NCI-H460 (cell line): Measurements from ENCODE around the gene PRDM16. TPM values are rescaled to one million over a fixed set of nuclear protein-coding genes. Genes with fewer than 3 reads are reported as not detected.

Source experiments
- DNase-seq: peaks from one replicate; pipeline ENCODE4 v3.0.0-alpha.2; 2016; ENCODE audit warnings: low read depth; ENCODE audit errors: extremely low read depth
- total RNA-seq: library from RNA; depleted of rRNA; stranded (reverse); fragments of >200 nt; shearing (Covaris generic); gene quantifications from 2 replicates; pipeline ENCODE4 v1.2.3, GENCODE V29; 2014

Gene PRDM16
- total RNA-seq, 1 experiment from 2014 or later: 2.2 TPM

GRCh38 chr1:3135744-3136455, 66.9 kb downstream of the PRDM16 start:
- DNase-seq: no peak

- no peak for DNase-seq
Measured at GRCh38 chr1:3136532-3136931, 67.5 kb downstream of the PRDM16 start.

DNA sequence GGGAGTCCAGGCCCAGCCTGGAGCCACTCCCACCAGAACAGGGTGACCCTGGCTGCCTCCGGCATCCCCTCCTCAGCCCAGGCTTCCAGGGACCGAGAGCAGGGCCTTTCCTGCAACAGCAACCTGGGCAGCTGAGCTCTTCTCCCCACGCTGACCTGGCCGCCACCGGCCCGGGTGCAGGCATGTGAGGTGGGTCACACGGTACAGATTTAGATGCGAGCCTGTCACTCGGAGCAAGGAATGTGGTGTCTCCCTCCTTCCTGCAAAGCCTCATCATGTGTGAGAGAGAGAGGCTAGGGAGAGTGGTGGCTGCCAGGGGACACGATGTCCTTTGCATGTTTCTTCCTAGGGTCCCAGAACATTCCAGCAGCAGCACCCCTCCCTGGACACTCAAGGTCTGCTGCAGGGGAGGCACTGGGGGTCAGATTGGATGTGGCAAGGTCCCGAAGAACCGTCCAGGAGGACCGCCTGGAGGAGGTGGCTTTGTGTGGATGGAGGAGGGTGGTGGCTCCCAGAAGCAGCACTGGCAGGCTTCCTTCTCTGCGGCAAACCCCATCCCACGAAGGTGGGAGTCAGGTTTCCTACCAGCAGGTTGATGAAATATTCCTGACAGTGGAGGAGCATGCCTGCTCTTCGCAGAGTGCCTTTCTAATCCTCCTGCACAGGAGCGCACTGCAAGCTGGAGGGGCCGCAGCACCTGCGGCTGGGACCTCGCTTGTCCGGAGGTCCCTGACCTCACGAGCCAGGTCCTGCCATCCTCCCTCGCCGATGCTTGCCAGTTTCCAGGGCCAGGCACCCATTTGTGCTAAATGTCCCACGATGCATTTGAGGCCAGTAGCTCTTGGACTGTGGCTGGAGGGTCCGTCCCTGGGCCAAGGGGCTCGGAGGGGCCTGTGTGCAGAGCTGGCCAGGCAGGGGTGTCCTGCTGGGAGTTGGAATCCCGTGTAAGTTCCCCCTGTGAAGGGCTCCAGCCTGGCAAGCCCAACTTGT, 68.4 kb downstream of the PRDM16 start:
- DNase-seq: no peak

- no peak for DNase-seq
Measured at GRCh38 chr1:3138623-3139151, 69.7 kb downstream of the PRDM16 start.

GRCh38 chr1:3139451-3139852, 70.4 kb downstream of the PRDM16 start:
- DNase-seq: no peak

DNA sequence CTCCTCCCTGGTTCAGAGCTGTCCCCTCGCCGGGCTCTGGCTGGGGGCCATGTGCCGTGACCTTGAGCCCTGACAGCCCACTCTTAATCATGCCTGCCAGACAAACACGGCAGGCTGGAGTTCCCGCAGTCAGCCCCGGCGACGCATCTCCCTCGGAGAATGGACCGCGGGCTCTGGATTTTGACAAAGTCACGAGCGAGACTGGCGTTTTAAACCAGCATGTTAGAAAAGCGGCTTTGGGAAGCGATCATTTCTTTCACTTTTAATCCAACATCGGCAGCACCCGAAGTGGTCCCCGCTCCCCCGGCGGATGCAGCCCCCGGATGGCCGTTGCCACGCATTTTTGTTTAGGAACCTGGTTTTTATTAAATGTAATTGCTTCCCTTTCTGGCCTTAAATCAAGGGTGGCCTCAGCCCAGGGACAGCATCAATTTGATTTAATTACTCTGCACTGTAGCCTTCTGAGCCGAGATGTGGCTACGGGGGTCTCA, 70.9 kb downstream of the PRDM16 start:
- DNase-seq: no peak

DNA sequence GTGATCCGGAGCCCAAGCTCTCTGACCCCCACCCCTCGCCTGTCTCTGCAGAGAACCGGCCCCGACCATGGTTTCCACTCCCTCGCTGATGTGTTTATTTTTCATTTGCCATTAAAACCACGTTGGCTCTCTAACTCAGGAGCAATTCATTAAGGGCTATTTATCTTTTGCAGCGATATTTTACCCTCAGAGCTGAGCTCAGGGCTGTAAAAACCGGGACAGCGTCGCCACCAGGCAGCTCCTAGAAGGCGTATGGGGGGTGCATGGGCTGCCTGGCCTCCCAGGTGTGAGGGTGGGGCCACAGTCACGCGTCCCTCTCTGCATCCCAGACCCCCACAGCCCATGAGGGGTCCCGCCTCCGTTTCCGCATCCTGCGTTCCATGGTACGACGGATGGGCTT, 71.4 kb downstream of the PRDM16 start:
- DNase-seq: no peak

DNA sequence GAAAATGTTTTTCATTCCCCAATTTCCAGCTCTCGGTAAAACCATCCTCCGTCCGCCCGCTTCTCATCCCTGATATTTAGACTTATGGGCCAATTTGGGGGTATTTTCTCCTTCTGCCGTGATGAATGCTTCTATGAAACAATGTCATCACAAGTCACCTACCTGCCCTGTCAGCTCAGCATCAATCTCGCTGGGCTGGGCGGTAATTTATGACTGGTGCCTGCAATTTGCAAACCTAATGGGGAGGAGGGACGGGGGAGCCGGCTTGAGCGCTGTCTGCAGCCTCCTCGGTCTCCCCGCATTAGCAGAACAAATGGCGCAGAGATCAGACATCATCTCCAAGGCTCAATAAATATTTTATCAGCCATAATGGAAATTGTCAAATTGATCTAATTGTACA, 72.1 kb downstream of the PRDM16 start:
- no peak for DNase-seq

DNA sequence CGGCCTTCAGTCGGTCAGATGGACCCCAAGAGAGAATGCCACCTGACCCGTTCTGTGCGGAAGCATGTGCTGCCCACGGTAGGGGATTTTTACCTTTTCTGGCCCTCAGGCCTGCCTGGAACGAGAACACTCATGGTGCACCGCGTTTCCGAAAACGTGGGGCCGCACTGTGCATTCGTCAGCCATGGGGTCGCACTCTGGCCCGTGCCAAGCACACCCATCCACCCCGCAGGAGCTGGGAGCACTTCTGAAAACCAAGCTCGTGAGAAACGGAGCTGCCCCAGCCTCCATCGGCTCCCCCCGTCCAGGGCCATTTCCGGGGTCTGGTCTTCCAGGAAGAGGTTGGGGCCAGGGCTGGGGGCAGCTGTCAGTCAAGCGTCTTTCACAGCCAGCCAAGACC, 72.8 kb downstream of the PRDM16 start:
- DNase-seq: no peak

DNA sequence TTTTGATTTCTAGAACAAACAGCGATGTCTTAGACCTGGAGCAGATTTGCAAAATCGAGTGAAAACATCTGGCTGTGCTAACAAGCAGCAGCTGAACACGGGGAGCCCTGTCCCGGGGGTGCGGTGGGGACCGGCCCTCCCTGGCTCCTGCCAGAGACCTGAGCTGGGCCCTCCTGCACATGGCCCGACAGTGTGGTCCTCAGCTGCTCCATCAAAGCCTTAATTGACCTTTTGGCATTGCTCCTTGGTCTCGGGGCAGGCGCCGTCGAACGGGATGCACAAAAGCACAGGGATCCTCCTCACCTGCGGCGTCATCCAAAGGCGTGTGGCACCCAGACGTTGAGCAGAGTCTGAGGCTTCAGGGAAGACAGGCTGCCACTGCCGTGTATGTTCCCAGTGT, 73.2 kb downstream of the PRDM16 start:
- DNase-seq: no peak

GRCh38 chr1:3142751-3143150, 73.7 kb downstream of the PRDM16 start:
- no peak for DNase-seq

- no peak for DNase-seq
Measured at GRCh38 chr1:3145532-3146325, 76.7 kb downstream of the PRDM16 start.

DNA sequence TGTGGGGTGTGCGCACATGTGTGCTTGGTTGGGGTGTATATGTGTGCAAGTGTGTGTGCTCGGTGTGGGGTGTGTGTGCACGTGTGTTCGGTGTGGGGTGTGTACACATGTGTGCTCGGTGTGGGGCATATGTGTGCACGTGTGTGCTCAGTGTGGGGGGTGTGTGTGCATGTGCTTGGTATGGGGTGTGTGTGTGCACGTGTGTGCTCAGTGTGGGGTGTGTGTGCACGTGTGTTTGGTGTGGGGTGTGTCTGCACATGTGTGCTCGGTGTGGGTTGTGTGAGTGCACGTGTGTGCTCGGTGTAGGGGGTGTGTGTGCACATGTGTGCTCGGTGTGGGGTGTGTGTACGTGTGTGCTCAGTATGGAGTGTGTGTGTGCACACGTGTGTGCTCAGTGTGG, 77.5 kb downstream of the PRDM16 start:
- DNase-seq: no peak

DNA sequence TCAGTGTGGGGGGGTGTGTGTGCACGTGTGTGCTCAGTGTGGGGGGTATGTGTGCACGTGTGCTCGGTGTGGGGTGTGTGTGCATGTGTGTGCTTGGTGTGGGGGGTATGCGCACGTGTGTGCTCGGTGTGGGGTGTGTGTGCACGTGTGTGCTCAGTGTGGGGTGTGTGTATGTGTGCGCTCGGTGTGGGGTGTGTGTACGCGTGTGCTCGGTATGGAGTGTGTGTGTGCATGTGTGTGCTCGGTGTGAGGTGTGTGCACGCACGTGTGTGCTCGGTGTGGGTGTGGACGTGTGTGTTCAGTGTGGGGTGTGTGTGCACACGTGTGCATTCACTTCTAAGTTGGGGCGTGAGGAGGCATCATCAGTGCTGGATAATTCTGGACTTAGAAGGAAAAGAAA, 77.9 kb downstream of the PRDM16 start:
- DNase-seq: no peak

DNA sequence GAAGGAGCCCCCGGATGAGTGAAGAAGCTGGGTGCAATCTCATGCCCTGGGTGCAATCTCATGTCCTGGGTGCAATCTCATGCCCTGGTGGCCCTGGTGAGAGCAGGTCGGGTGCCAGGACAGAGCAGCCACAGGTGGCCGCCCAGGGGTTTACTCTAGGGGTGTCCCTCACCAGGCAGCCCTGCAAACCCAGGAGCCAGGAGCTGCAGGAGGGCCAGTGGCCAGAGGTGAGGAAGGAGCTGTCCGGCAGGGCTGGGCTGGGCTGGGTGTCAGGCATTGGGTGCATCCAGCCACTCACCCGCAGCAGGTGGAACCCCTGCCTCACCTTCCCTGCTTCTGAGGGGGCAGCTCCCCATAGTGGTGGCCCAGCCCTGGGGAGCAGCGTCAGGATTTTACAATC, 79.2 kb downstream of the PRDM16 start:
- DNase-seq: no peak

GRCh38 chr1:3149277-3149676, 80.3 kb downstream of the PRDM16 start:
- no peak for DNase-seq

DNA sequence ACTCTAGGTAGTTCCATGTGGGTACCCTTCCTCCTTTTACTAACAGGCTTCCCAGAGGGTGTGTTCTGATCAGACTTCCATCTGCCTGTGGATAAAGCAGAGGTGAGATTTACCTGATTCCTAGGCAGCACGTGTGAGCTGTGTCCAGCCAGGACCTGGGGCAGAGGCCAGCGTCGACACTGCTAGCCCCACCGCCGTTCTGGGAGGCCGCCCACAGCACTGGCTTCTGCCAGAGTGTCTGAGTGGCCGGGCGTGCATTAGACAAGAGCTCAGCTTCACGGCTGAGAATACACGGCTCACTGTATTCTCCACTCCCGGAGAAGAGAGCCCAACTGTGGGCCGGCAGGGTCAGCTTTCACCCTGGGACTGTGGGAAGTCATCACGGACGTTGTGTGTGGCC, 82.5 kb downstream of the PRDM16 start:
- no peak for DNase-seq

DNA sequence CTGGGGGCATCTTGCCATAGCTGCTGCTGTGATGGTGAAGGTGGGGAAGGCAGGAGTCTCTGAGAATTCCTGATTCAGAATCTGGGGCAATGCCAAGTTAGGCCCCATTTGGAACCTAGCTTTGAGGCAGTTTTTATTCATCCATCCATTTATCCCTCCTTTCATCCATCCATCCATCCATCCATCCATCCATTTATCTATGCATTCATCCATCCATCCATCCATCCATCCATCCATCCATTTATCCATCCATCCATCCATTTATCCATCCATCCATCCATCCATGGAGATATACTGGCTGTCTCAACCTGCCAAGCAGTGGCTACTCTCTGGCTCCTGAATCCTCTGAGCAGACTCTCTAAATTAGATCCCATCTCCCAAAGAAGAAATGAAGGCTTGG, 83.1 kb downstream of the PRDM16 start:
- DNase-seq: no peak

DNA sequence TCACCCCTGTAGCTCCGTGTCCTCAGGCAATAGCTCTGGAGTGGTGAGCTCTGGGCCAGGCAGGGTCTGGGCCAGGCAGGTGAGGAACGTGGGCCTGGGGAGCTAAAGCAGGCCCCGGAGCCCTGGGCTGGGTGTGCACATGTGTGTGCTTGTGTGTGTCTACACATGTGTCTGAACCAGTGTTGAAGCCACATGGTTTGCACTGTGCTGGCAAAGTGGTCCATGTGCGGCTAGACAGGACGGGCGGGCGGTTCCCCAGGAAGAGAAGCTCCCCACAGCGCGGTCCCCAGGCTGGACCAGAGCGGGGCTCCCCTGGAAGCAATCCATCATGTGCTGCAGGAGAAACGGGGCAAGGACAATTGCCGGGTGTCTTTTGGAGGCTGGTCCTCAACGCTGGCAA, 84.2 kb downstream of the PRDM16 start:
- DNase-seq: no peak

GRCh38 chr1:3153902-3154795, 85.1 kb downstream of the PRDM16 start:
- no peak for DNase-seq
